NCI-H1436 (cell line): ENCODE measurements around the gene AMN.

Experiments used
- DNase-seq: peaks from one replicate; lab custom pipeline; 2025; lab: John Stamatoyannopoulos, UW

AMN gene

GRCh38 chr14:102966681-102967505, 44.4 kb downstream of the AMN start:
- DNase-seq = no peak

- no peak for DNase-seq
Observed at GRCh38 chr14:102967506-102967795, 45.0 kb downstream of the AMN start.

DNA sequence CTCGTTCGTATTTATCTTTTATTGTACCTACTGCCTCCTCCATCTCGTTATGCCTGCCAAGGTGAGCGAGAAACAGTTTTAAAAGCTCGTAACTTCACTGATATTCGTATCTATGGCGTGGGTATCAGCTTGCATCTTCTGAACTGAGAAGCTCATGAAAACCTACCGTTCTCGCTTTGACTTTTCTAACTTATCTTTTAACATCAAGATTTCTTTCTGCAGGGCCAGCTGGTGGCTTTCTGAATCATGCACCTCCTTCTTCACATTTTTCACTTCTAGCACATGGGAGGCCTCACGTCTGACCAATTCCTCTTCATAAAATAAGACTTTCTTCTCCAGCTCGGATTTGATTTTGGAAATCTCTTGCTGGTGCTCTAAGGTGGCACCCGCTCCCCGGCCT, 45.8 kb downstream of the AMN start:
- DNase-seq = no peak

- DNase-seq = no peak
Observed at GRCh38 chr14:102969060-102969791, 46.8 kb downstream of the AMN start.

- no peak for DNase-seq
Observed at GRCh38 chr14:102969901-102970300, 47.4 kb downstream of the AMN start.

- no peak for DNase-seq
Observed at GRCh38 chr14:102970496-102970895, 48.0 kb downstream of the AMN start.

GRCh38 chr14:102971314-102971713, 48.9 kb downstream of the AMN start:
- DNase-seq = no peak

GRCh38 chr14:102971836-102972606, 49.6 kb downstream of the AMN start:
- no peak for DNase-seq

GRCh38 chr14:102973706-102974285, 51.3 kb downstream of the AMN start:
- DNase-seq = no peak

DNA sequence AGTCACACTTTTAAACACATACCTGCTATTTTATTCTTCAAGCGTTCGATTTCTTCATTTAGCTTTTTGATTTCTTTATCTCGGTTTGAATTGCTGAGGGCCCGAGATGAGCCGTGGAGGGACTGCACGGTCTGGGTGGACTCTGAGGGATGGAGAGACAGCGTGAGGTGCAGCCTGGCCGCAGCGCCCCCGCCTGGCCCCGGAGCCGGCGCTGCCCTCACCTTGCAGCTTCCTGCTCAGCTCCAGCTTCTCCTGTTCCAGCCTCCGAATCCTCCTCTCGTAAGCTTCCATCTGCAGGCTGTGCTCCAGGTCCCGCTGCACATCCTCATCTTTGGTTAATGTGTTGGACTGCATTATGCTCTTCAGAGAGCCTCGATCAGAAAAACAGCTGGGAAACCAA, 53.2 kb downstream of the AMN start:
- no peak for DNase-seq

DNA sequence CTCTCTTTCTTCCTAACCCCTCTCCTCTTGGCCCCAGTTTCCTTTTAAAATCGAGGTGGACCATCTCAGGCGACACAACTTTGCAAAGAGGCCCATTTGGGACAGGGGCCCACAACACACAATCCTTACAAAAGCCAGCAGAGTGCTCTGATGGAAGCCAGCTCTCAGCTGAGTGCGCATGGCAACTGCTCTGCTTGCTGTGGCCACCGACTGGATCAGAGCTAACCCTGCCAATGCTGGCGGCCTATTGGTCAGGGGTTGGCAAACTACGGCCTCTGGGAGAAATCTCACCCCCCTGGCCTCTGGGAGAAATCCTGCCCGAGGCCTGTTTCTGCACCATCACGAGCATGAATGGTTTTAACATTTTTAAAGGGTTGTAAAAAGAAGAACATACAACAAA, 55.0 kb downstream of the AMN start:
- DNase-seq = no peak

DNA sequence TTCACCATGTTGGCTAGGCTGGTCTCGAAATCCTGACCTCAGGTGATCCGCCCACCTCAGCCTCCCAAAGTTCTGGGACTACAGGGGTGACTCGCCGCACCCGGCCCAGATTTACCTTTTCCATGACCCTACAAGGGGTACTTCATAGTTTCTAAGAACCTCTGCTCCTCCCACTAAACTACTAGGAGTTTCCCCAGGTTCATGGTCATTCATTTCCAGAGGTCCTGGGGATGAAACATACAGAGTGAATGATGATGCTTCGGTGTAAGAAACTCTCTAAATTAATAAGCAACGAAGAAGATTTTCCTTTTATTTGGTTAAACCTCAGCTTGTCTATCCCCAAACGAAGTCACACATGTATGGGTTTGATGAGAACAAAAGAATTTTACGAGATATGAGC, 56.9 kb downstream of the AMN start:
- DNase-seq = no peak

GRCh38 chr14:102980409-102980810, 57.9 kb downstream of the AMN start:
- DNase-seq = no peak
